A549 treated with CORT108297 at 1 μM for 4 hours (cell line): Measurements from ENCODE around the gene WDR7. TPM values are rescaled to one million over a fixed set of nuclear protein-coding genes. Genes with fewer than 3 reads are reported as not detected.

Experiments
- total RNA-seq: library from RNA; stranded (reverse); fragments of 200-300 nt; extraction: Qiagen RNA extraction; gene quantifications from 5 replicates; pipeline ENCODE4 v1.2.3, GENCODE V29; 2022

Gene WDR7
- total RNA-seq, result 3.0 to 3.8 TPM (median 3.1 TPM) in 5 replicates

DNA sequence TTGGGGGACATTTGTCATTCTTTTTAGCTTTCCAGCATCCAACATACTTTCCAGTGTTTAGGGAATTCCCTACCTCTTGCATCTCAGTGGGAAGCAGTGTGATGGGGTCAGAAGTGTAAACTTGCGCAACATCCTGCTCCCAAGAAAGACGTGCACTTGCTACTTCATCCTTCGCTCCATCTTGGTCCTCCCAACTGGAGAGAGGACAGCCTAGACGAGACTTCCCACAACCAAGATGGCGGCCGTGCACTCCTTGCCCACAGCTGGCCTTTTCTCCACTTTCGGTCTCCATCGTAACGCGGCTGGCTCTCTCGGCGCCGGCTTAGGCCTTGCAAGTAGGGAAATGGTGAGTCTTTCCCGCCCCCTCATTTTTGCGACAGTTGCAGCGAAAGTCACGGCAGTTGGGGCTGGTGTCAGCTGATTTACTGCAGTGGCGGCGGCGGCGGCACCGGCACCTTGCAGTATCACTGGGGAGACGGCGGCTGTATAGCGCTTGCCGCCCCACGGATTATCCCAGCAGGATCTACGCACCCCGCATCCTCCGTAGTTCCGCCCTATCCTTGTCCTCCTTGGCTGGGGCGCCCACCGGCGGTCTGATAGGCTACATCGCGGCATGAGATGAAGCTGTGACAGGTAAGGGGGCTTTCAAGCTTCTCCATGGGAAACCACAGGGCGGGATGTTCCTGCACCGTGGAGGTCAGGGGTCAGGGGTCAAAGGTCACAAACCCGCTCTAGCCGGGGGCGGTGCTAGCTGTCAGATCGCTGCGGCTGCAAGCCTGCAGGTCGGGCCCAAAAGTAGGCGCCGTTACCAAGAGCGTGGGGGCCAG is at the start of gene WDR7:
WDR7 (plus strand) TSS at position 416 of the 827 bp plus-strand sequence. CDS start 21,157 bp downstream, outside the sequence.

GRCh38 chr18:56638232-56639103 is 12.7 kb upstream of the WDR7 start, which contains the start of gene TXNL1:
Gene TXNL1, minus strand, starts transcription at chr18:56638592. Its CDS starts 152 bp downstream, at chr18:56638440.

Other genes starting within 250 kb of the WDR7 start
- gene TXNL1, start 12.8 kb upstream of the WDR7 start, total RNA-seq, result 61.6 to 72.1 TPM (median 63.7 TPM) in 5 replicates